ENCODE data around the gene MEGF8. TPM values are rescaled to one million over a fixed set of nuclear protein-coding genes. Genes with fewer than 3 reads are reported as not detected.
A peak's percentile ranks its signal among the peaks of the same experiment; 100 is the strongest.

MEGF8 gene
- total RNA-seq, 1 donor from 2014 or later = 16.4 TPM

DNA sequence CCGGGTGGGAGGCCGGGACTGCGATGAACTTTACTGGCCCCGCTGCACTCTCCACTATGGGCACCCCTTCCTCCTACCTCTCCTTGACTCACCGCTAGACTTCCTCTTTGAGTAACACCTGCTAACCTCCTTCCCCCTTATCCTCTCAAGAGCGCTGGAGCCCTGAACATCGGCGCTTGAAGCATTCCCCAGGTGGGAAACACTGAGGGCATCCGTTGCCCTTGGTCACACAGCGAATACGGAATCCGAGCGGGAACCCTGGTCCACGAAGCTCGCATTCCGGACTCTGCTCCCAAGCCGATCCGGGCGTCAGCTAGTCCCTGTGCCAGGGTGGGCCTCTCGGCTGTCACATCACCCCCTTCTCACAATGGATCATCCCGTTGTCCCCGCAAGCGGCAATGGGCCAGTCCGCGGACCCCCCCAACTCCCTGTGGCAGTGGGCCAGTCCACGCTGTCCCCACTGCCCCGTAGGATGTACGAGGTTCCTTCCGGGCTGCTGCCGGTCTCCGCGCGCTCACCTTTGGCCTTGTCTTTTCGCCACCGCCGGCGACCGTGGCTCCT is 97.5 kb downstream of the MEGF8 start:
- DNase-seq (no peak), ATAC-seq (peak; percentile 44 to 63)
- peaks cover under 1% of the 10 kb centered on the region for H3K36me3 ChIP-seq
- H3K4me3 ChIP-seq = peak overlapping the region; percentile 67
- H3K27ac ChIP-seq = peak overlapping the region; percentile 53
- intact Hi-C loops (cut with DNase I) = no loop called here
- H3K9me3 ChIP-seq = no peaks in the 10 kb centered on the region
- TF ChIP-seq, protein P1, sequence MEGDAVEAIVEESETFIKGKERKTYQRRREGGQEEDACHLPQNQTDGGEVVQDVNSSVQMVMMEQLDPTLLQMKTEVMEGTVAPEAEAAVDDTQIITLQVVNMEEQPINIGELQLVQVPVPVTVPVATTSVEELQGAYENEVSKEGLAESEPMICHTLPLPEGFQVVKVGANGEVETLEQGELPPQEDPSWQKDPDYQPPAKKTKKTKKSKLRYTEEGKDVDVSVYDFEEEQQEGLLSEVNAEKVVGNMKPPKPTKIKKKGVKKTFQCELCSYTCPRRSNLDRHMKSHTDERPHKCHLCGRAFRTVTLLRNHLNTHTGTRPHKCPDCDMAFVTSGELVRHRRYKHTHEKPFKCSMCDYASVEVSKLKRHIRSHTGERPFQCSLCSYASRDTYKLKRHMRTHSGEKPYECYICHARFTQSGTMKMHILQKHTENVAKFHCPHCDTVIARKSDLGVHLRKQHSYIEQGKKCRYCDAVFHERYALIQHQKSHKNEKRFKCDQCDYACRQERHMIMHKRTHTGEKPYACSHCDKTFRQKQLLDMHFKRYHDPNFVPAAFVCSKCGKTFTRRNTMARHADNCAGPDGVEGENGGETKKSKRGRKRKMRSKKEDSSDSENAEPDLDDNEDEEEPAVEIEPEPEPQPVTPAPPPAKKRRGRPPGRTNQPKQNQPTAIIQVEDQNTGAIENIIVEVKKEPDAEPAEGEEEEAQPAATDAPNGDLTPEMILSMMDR (IDR thresholded peaks at IDR 0.05) = no peak
- H3K27me3 ChIP-seq (ENCODE audit: low read depth) = peaks cover 5% of the 10 kb centered on the region
- H3K4me1 ChIP-seq = peaks cover 43% of the 10 kb centered on the region

DNA sequence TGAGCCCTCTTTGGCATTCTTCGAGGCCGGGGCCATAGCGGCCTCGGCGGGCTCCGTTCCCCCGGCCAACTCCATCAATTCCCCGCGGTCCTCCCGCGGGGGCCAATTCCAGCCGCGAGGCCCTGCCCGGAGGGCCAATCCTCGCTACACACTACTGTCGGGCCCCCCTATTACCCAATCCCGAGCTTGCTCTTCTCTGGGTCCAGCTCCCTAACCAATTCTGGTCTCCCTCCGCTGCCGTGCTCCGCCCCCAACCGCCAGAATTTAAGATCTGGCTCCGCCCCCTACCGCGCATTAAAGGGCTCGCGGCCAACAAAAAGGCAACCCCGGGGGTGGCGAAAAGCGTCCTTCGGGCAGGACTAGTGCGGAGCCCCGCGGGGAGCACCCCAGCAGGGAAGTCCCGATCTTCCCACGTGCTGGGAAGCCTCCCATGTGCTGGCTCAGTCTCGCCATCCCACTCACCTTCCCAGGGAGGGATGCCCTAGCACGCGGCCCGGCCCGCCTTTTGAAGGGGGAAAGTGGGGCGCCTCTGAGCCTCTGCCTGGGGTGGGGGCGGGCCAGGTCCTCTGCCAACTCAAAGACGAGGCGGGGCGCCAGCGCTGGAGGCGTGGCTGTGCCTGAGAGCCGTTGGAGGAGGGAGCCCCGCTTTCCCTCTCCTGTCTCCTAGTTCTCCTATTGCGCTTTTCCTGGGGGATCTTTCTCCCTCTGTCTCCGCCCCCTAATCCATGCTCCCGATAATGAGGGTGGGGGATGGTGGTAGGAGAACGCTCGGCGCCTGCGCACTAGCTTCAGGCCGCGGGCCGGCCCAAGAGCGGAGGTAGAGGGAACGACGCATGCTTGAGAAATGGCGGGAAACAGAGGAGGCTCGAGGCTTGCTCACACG is 98.3 kb downstream of the MEGF8 start:
- TF ChIP-seq, protein P1 (IDR thresholded peaks at IDR 0.05) = no peak
- DNase-seq (peak; percentile 88), ATAC-seq (peak; percentile 95)
- Histone ChIP-seq H3K36me3 (peaks cover 6% of the 10 kb centered on the region), H3K9me3 (no peaks in the 10 kb centered on the region), H3K4me1 (peaks cover 43% of the 10 kb centered on the region), H3K4me3 (peak overlapping the region; percentile 67), H3K27ac (peak overlapping the region; percentile 53), H3K27me3 (ENCODE audit: low read depth) (peaks cover 5% of the 10 kb centered on the region)
- intact Hi-C loops (cut with DNase I) = no loop called here

DNA sequence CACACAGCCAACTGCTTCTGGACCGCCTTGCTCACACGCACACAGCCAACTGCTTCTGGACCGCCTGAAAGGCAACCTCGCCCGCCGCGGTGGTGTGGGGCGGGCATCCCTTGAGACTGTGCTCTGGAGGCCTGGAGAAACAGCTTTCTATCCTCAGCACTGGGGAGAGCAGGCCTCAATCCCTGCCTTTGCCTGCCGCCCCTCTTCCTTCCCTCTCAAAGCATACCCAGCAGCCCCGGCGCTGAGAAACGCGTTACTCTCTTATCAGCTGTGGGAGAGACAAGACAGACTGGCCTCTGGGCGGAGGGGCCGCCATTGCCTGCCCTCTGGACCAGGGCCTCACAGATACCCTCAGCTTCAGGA is 98.9 kb downstream of the MEGF8 start:
- peaks cover 5% of the 10 kb centered on the region for H3K27me3 ChIP-seq (ENCODE audit: low read depth)
- TF ChIP-seq, protein P1 (IDR thresholded peaks at IDR 0.05) = no peak
- DNase-seq (no peak), ATAC-seq (no peak)
- peaks cover 43% of the 10 kb centered on the region for H3K4me1 ChIP-seq
- no peak overlapping the region for H3K27ac ChIP-seq
- no peaks in the 10 kb centered on the region for H3K9me3 ChIP-seq
- H3K36me3 ChIP-seq = peaks cover 6% of the 10 kb centered on the region
- intact Hi-C loops (cut with DNase I) = no loop called here
- peak overlapping the region; percentile 67 for H3K4me3 ChIP-seq

DNA sequence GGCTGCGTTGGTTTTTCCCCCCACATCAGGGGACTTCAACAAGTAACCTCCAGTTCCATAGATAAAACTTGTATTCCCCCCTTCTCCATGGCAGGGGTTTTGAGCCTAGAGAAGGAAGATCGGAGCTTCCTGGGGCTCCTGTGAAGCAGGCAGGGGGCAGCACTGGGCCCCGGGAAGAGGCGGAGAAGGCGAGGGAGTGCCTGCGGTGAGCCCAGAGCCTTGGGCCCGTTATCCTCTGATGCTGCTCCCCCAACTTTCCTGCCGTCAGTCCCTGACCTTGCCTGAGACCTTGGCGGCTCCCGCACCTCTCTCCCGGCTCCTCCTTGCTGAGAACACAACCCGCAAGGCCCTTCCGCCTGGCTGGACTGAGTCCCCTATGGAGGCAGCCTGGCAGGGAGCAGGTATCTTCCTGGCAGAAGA is 99.3 kb downstream of the MEGF8 start:
- intact Hi-C loops (cut with DNase I) = no loop called here

DNA sequence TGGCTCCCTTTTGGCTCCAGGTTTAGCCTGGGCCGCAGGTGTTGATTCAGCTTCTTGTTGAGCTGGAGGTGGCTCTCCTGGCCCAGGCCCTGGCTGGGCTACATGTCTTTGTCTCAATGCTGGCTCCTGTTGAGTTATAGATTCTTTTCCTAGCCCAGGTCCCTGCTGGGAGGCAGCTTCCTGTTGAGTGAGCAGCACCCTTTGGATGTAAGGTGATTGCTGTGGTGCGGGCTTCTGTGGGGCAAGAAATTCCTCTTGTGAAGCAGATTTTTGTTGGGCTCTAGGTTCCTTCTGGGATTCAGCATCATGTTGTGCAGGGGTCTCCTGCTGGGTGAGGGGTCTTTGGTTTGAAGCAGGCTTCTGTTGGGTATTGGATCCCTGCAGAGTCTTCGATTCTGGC is 101.2 kb downstream of the MEGF8 start:
- peaks cover 27% of the 10 kb centered on the region for H3K4me1 ChIP-seq
- H3K36me3 ChIP-seq = peaks cover 6% of the 10 kb centered on the region
- intact Hi-C loops (cut with DNase I) = no loop called here
- DNase-seq (no peak), ATAC-seq (no peak)
- peaks cover 5% of the 10 kb centered on the region for H3K27me3 ChIP-seq (ENCODE audit: low read depth)
- TF ChIP-seq, protein P1 (IDR thresholded peaks at IDR 0.05) = no peak
- H3K9me3 ChIP-seq = no peaks in the 10 kb centered on the region
- H3K27ac ChIP-seq = no peak overlapping the region
- H3K4me3 ChIP-seq = no peak overlapping the region

More for the DNA sequence above, 99.3 kb downstream of the MEGF8 start:
- TF ChIP-seq, protein P1 (IDR thresholded peaks at IDR 0.05) = no peak
- H3K4me3 ChIP-seq = no peak overlapping the region
- H3K27me3 ChIP-seq (ENCODE audit: low read depth) = peaks cover 5% of the 10 kb centered on the region
- DNase-seq = no peak
- peaks cover 43% of the 10 kb centered on the region for H3K4me1 ChIP-seq
- H3K9me3 ChIP-seq = no peaks in the 10 kb centered on the region
- no peak overlapping the region for H3K27ac ChIP-seq
- H3K36me3 ChIP-seq = peaks cover 6% of the 10 kb centered on the region
- no peak for ATAC-seq
